ENCODE measurements around the gene ZNF283.

DNA sequence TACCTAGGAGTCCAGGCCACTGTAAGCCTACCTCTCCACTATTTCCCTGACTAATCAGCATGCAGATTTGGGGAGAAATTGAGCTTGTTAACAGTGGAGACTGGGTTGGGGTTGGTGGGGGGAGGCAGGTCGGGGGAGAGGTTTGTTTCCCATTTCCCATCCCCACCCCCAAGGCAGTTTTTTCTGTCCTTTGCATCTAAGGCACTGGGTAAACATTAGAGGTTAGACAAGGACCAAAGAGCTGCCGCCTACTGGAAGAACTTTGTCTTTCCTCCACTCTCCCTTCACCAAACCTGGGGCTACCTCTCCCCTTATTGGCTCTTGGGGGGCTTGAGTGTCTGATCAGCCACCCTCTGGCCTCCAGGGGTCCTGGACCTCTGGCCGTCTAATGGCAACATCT lies 47.3 kb upstream of the ZNF283 start:
- TF ChIP-seq SP1 (IDR thresholded peaks at IDR 0.05) (no peak), TARDBP (IDR thresholded peaks at IDR 0.05) (no peak), CTBP1 (IDR thresholded peaks at IDR 0.05; ENCODE audit: borderline replicate concordance) (no peak), FOXM1 (IDR thresholded peaks at IDR 0.05; ENCODE audit: borderline replicate concordance) (no peak), BHLHE40 (IDR thresholded peaks at IDR 0.05; ENCODE audit: borderline replicate concordance) (no peak), HDGF (IDR thresholded peaks at IDR 0.05; ENCODE audit: borderline replicate concordance) (no peak), SUZ12 (IDR thresholded peaks at IDR 0.05) (no peak), ZNF384 (IDR thresholded peaks at IDR 0.05) (no peak), L3MBTL2 (conservative IDR thresholded peaks at IDR 0.05) (no peak), ARNT (IDR thresholded peaks at IDR 0.05) (no peak), NFRKB (IDR thresholded peaks at IDR 0.05) (no peak), FOXA1 (IDR thresholded peaks at IDR 0.05) (no peak), LEF1 (IDR thresholded peaks at IDR 0.05; ENCODE audit: borderline replicate concordance) (no peak)
- TF ChIP-seq, protein P1, sequence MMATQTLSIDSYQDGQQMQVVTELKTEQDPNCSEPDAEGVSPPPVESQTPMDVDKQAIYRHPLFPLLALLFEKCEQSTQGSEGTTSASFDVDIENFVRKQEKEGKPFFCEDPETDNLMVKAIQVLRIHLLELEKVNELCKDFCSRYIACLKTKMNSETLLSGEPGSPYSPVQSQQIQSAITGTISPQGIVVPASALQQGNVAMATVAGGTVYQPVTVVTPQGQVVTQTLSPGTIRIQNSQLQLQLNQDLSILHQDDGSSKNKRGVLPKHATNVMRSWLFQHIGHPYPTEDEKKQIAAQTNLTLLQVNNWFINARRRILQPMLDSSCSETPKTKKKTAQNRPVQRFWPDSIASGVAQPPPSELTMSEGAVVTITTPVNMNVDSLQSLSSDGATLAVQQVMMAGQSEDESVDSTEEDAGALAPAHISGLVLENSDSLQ (IDR thresholded peaks at IDR 0.05): no peak
